IMR-90 (cell line): Measurements from ENCODE around the gene DHX57. TPM values are rescaled to one million over a fixed set of nuclear protein-coding genes. Genes with fewer than 3 reads are reported as not detected.

ENCODE experiments used
- ATAC-seq: fragments of 200-7000 bp; cut with Tn5 transposase; 2 replicates; pipeline ENCODE4 v1.9.1; 2020; ENCODE audit warnings: low read depth, mild to moderate bottlenecking, moderate library complexity
- BruUV-seq: library from RNA; stranded (reverse); fragments of 400-500 nt; replicated peaks from 2 replicates; lab custom pipeline; 2021; lab: Mats Ljungman, UMichigan
- CTCF ChIA-PET: fragments of 300-600 bp; formaldehyde crosslinking; extraction: SDS; loops from one replicate; lab custom pipeline; 2021; ENCODE audit warnings: antibody characterized with exemption; lab: Yijun Ruan, JAX
- POLR2A ChIA-PET: fragments of 300-600 bp; sonication (Branson Sonifier 250); formaldehyde crosslinking; loops from one replicate; lab custom pipeline; 2022; ENCODE audit warnings: antibody characterized with exemption; ENCODE audit not compliant: unreplicated experiment; lab: Charles Lee
- DNase-seq: peaks from one replicate; pipeline ENCODE4 v3.0.0; 2013
- H2AFZ ChIP-seq: replicated peaks from 2 replicates; pipeline ENCODE3; 2013; ENCODE audit warnings: low read length, mild to moderate bottlenecking; ENCODE audit not compliant: poor library complexity
- H2AK5ac ChIP-seq: 2 replicates; pipeline ENCODE4 v1.6.1; 2013; ENCODE audit warnings: low read depth, low read length, inconsistent platforms
- H2AK9ac ChIP-seq: replicated peaks from 2 replicates; pipeline ENCODE3; 2013; ENCODE audit warnings: mild to moderate bottlenecking, low read depth, low read length, moderate library complexity; ENCODE audit not compliant: poor library complexity
- H2BK120ac ChIP-seq: 2 replicates; pipeline ENCODE4 v1.6.1; 2013; ENCODE audit warnings: low read depth, low read length, inconsistent platforms
- H2BK15ac ChIP-seq: 3 replicates; pipeline ENCODE4 v1.6.1; 2013; ENCODE audit warnings: low read depth, low read length, inconsistent platforms
- H2BK20ac ChIP-seq: 2 replicates; pipeline ENCODE4 v1.6.1; 2013; ENCODE audit warnings: low read depth, mild to moderate bottlenecking, inconsistent platforms, low read length, moderate library complexity
- H2BK5ac ChIP-seq: 2 replicates; pipeline ENCODE4 v1.6.1; 2013; ENCODE audit warnings: mild to moderate bottlenecking, low read depth, low read length, inconsistent platforms; ENCODE audit not compliant: poor library complexity, severe bottlenecking
- H3K14ac ChIP-seq: replicated peaks from 2 replicates; pipeline ENCODE4 v1.6.1; 2013; ENCODE audit warnings: low read depth, low read length, inconsistent platforms
- H3K18ac ChIP-seq: 2 replicates; pipeline ENCODE4 v1.6.1; 2013; ENCODE audit warnings: low read depth, low read length, control low read depth
- H3K23ac ChIP-seq: 2 replicates; pipeline ENCODE4 v1.6.1; 2013; ENCODE audit warnings: low read depth, low read length, inconsistent platforms
- H3K27ac ChIP-seq: 2 replicates; pipeline ENCODE4 v1.5.1; 2013; ENCODE audit warnings: mild to moderate bottlenecking, control low read depth, low read length; ENCODE audit not compliant: insufficient read depth
- H3K27me3 ChIP-seq: 2 replicates; pipeline ENCODE4 v1.6.1; 2013; ENCODE audit warnings: low read length; ENCODE audit not compliant: control insufficient read depth, insufficient read depth
- H3K36me3 ChIP-seq: 2 replicates; pipeline ENCODE4 v1.6.1; 2013; ENCODE audit warnings: low read length, mixed read lengths; ENCODE audit not compliant: control insufficient read depth, insufficient read depth
- H3K4ac ChIP-seq: 2 replicates; pipeline ENCODE4 v1.6.1; 2013; ENCODE audit warnings: low read depth, low read length, inconsistent platforms
- H3K4me1 ChIP-seq: 2 replicates; pipeline ENCODE4 v1.6.1; 2013; ENCODE audit warnings: low read length, mixed read lengths; ENCODE audit not compliant: control insufficient read depth, insufficient read depth
- H3K4me2 ChIP-seq: 2 replicates; pipeline ENCODE4 v1.6.1; 2013; ENCODE audit warnings: low read depth, mild to moderate bottlenecking, control low read depth, low read length, moderate library complexity
- H3K4me3 ChIP-seq: 2 replicates; pipeline ENCODE4 v1.5.1; 2013; ENCODE audit warnings: low read depth, mild to moderate bottlenecking, control low read depth, low read length, moderate library complexity; ENCODE audit not compliant: insufficient read depth
- H3K56ac ChIP-seq: 2 replicates; pipeline ENCODE4 v1.6.1; 2013; ENCODE audit warnings: low read length, inconsistent platforms; ENCODE audit not compliant: insufficient read depth; ENCODE audit errors: extremely low read depth
- H3K79me1 ChIP-seq, 2 experiments: 2 replicates each; pipeline ENCODE4 v1.6.1; 2013; ENCODE audit warnings: low read length in 2 of 2, inconsistent platforms in 1 of 2, low read depth in 1 of 2
- H3K9ac ChIP-seq: 2 replicates; pipeline ENCODE4 v1.6.1; 2013; ENCODE audit warnings: low read depth, low read length, control low read depth
- H3K9me1 ChIP-seq: 2 replicates; pipeline ENCODE4 v1.6.1; 2013; ENCODE audit warnings: low read length, inconsistent platforms; ENCODE audit not compliant: insufficient read depth
- H3K9me3 ChIP-seq: 2 replicates; pipeline ENCODE4 v1.6.1; 2013; ENCODE audit warnings: low read length; ENCODE audit not compliant: control insufficient read depth, insufficient read depth
- H4K20me1 ChIP-seq: 2 replicates; pipeline ENCODE4 v1.6.1; 2013; ENCODE audit warnings: low read length, inconsistent platforms; ENCODE audit not compliant: insufficient read depth
- H4K5ac ChIP-seq: 2 replicates; pipeline ENCODE4 v1.6.1; 2013; ENCODE audit warnings: mild to moderate bottlenecking, low read depth, low read length, control low read depth
- H4K8ac ChIP-seq, 2 experiments: 2 replicates each; pipeline ENCODE4 v1.6.1; 2013; ENCODE audit warnings: low read depth in 2 of 2, low read length in 2 of 2, control low read depth in 1 of 2, inconsistent platforms in 1 of 2
- H4K91ac ChIP-seq: 2 replicates; pipeline ENCODE4 v1.6.1; 2013; ENCODE audit warnings: low read depth, low read length, inconsistent platforms; ENCODE audit not compliant: insufficient read depth
- RCOR1 ChIP-seq: IDR thresholded peaks from 2 replicates; pipeline ENCODE4 v1.6.1; 2012; ENCODE audit warnings: mild to moderate bottlenecking, low read length, improper control_type of control experiment; ENCODE audit not compliant: insufficient replicate concordance
- WGBS, 2 experiments: methylation state at CpG; one replicate each; pipeline versions ENCODE4 v1.1.5 to v1.1.7; 2013; ENCODE audit warnings: missing lambda C conversion rate in 2 of 2; ENCODE audit not compliant: insufficient read length in 1 of 2; ENCODE audit errors: extremely low coverage in 2 of 2; 5-methylcytosine and 5-hydroxymethylcytosine counted together
- dilution Hi-C: fragments of 300-500 bp; cut with HindIII; formaldehyde crosslinking; loops from one replicate; pipeline ENCODE4 v1.14.3; 2018; ENCODE audit warnings: low sequenced_read_pairs; ENCODE audit not compliant: unreplicated experiment
- in situ Hi-C: fragments of 300-500 bp; cut with MboI; formaldehyde crosslinking; loops from 3 replicates; pipeline ENCODE4 v1.14.3; 2019; ENCODE audit warnings: low sequenced_read_pairs, inconsistent platforms, mixed read lengths
- intact Hi-C: fragments of 100-400 bp; cut with micrococcal nuclease; formaldehyde crosslinking; loops from 2 replicates; pipeline ENCODE4 v1.10.0; 2022
- polyA plus RNA-seq, 3 experiments: library from polyadenylated mRNA; depleted of rRNA; stranded (reverse); fragments of >200 nt; gene quantifications; 2 replicates each; pipeline ENCODE4 v1.2.3, GENCODE V29; 2012; ENCODE audit warnings: low replicate concordance in 1 of 3
- total RNA-seq: library from RNA; depleted of rRNA; stranded (reverse); fragments of >200 nt; gene quantifications from 2 replicates; pipeline ENCODE4 v1.2.3, GENCODE V29; 2012

The DHX57 gene
- total and polyA plus RNA-seq, 2 of the 4 experiments (the other 2 are of a cell fraction) = 9.5 to 24.4 TPM

GRCh38 chr2:38850045-38850444 is 25.7 kb downstream of the DHX57 start:
- Histone ChIP-seq H2BK20ac (no peak overlapping the region), H2BK5ac (no peak overlapping the region), H2AFZ (no peak overlapping the region), H4K91ac (no peak overlapping the region), H3K56ac (no peak overlapping the region), H3K4ac (no peak overlapping the region), H3K9me3 (no peaks in the 10 kb centered on the region), H3K23ac (no peak overlapping the region), H3K9ac (no peak overlapping the region), H2AK5ac (no peak overlapping the region), H3K18ac (no peak overlapping the region), H3K4me1 (no peaks in the 10 kb centered on the region), H3K4me3 (no peak overlapping the region), H4K5ac (no peak overlapping the region), H2BK120ac (no peak overlapping the region), H4K20me1 (no peaks in the 10 kb centered on the region), H2AK9ac (no peak overlapping the region), H3K36me3 (peaks cover 14% of the 10 kb centered on the region), H3K4me2 (no peak overlapping the region), H4K8ac (no peak overlapping the region), H3K9me1 (no peaks in the 10 kb centered on the region), H3K27ac (no peak overlapping the region), H3K79me1 (no peaks in the 10 kb centered on the region; a peak in 1 of 4 replicates), H3K14ac (no peak overlapping the region), H2BK15ac (no peak overlapping the region), H3K27me3 (no peaks in the 10 kb centered on the region)
- no peak for DNase-seq
- no peak for TF ChIP-seq RCOR1
- no TSS peak for BruUV-seq
- ChIA-PET POLR2A (no interaction called here), CTCF (no interaction called here)
- intact Hi-C loops (no loop called here), in situ Hi-C loops (no loop called here), dilution Hi-C loops (no loop called here)
- no CpG with 5 or more reads among the region's 3 CpGs for WGBS, 2 experiments
- no peak for ATAC-seq
